Measurements from ENCODE around the gene OCSTAMP.

The OCSTAMP gene, protein sequence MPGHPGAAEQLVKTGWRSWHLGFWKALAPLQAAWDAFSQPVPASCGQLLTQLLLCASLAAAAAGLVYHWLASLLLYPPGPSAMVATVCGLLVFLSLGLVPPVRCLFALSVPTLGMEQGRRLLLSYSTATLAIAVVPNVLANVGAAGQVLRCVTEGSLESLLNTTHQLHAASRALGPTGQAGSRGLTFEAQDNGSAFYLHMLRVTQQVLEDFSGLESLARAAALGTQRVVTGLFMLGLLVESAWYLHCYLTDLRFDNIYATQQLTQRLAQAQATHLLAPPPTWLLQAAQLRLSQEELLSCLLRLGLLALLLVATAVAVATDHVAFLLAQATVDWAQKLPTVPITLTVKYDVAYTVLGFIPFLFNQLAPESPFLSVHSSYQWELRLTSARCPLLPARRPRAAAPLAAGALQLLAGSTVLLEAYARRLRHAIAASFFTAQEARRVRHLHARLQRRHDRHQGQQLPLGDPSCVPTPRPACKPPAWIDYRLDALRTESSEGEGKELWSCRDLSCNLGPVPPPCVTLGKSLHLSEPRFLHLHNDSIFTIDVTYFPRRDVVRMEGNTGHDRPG
- long read RNA-seq, donor 1 = 0 reads
- long read RNA-seq, donor 2 = 0 reads
- long read RNA-seq, donor 3 = 0 reads
- long read RNA-seq, donor 4 = 0 reads
- long read RNA-seq, donor 5 = 0 reads
- long read RNA-seq, donor 6 = 0 reads
- long read RNA-seq, donor 7 = 0 reads
- long read RNA-seq, donor 8 = 0 reads

DNA sequence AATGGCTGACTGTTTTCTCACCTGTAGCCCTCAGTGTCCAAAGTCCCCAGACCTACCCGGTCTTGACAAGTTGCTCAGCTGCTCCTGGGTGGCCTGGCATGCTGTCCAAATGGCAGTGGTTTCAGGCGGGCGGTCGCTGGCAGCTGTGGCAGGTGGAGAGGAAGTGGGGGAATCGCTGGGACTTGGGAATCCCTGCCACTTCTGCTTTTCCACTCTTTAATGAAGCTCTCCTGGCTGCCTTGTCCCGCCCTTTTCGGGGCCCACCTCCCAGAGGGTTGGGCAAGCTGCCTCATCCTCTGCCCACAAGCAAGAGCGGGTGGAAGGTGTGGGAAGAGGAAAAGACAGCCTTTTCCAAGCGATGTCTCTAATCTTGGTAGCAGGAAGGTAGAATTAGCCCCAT, at the start of gene OCSTAMP:
Gene OCSTAMP, minus strand, starts transcription at position 194 of the 400 bp plus-strand sequence. Its CDS starts 94 bp downstream, at position 100.
- no peak for DNase-seq

DNA sequence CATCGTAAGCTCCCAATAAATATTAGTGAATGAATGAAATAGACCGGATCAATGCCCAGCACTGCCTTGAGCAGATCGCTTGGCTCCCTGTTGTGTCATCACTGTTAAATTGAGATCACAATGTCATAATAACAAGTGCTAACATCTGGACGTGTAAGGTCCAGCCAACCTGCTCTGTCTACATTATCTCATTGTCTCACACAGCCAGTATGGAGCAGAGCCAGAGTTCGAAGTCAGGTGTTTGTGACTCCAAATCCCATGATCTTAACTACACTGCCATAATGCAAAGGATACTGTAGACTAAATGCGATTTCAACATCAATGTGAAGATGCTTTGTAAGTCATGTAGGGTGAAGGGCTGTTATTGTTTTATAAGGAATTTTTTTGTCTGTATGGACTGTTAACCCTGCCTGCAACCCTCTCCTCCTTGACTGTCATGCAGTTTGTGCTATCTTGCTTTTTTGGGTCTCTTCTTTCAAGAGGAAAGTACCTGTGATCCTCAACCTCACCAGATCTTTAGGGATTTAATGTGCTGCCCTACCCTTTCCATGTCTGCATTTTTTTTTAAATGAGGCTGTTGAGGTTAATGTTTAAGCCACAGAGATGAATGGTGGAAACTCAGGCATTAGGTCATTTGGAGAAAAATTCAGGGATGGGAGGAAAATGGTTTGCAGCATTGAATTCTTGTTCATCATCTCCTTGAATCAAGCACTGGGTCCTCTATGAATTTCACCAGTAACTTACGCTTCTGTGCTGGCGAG, 49.0 kb upstream of the OCSTAMP start:
- no peak for DNase-seq

DNA sequence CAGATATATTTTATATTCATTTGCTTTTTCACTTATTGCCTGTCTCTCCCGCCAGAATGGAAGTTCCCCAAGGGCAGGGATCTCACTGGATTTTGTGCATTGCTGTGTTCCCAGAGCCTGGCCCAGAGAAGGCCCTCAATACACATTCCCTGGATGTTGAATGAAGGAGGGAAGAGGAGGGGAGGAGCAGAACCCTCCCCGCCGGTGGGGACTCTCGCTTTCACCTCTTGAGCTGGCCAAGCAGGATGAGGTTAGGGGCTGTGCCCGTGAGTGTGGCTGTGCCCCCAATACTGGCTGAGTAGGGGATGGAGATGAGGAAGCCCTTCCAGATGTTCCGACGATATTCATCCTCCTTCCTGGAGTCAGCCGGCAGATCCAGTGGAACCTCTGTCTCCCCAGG, 45.5 kb upstream of the OCSTAMP start:
- no peak for DNase-seq

DNA sequence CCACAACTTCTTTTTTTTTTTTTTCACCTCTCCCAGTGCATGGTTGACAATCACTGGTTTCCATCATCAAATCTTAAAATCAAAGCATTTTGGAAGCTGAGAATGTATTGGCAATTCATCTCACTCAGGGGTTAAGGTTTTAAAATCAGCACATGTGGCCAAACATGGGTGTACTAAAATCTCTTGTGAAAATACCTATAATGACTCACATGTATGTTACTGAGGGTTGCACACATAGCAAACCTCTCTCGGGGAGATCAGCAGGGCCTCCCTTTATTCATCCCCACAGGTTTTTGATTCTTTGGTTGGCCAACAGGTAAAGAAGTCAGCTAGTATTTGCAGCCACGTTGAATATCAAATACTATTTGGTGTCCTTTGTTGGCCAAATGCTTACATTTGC, 44.3 kb upstream of the OCSTAMP start:
- no peak for DNase-seq

DNA sequence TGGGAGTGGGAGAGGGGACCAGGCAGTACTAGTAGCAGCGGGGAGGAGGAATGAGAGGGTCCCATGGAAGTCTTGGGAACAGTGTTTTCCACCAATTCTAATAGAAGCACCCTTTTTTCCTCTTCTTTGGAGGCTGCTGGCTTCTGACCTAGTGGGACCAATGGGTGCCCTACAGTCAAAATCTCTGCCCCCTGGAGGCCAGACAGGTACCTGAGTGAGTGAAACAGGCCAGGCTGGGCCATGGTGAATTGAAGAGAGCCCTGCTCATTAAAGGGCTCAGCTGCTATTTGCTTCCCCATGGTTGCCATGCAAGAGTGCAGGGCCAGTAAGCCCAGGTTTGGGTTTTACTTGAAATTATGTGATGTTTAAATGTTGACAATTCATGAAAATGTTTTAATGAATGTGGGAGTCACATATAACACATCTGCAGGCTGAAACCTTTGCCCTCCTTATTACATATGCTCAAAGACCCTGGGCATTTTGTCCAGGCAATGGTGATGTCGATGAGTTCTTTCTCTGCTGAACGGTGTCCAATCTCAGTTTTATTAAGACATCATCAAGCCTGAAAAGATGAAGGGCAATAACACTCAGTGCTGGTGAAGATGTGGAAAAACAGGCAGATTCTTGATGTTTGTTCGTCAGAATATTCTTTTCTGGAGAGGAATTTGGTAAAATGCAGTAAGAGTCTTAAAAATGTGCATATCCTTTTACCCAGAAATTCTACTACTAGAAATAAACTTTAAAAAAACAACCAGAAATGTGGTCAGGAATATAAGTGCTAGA, 42.3 kb upstream of the OCSTAMP start:
- no peak for DNase-seq

DNA sequence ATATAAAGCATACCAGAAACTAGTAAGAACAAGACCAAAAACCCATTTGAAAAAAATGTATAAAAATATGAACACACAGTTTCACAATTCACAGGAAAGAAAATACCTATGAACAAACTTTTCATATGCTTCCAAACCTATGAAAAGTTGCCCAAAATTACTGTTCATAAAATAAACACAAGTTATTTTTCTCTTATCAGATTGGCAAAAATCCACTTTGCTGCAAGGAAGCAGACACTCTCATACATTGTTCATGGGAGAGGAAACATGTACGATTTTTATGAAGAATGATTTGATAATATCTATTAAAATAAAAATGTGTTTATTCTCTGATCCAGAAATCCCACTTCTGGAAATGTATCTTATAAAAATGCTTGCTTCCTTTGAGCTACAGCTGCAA, 40.0 kb upstream of the OCSTAMP start:
- DNase-seq = no peak

DNA sequence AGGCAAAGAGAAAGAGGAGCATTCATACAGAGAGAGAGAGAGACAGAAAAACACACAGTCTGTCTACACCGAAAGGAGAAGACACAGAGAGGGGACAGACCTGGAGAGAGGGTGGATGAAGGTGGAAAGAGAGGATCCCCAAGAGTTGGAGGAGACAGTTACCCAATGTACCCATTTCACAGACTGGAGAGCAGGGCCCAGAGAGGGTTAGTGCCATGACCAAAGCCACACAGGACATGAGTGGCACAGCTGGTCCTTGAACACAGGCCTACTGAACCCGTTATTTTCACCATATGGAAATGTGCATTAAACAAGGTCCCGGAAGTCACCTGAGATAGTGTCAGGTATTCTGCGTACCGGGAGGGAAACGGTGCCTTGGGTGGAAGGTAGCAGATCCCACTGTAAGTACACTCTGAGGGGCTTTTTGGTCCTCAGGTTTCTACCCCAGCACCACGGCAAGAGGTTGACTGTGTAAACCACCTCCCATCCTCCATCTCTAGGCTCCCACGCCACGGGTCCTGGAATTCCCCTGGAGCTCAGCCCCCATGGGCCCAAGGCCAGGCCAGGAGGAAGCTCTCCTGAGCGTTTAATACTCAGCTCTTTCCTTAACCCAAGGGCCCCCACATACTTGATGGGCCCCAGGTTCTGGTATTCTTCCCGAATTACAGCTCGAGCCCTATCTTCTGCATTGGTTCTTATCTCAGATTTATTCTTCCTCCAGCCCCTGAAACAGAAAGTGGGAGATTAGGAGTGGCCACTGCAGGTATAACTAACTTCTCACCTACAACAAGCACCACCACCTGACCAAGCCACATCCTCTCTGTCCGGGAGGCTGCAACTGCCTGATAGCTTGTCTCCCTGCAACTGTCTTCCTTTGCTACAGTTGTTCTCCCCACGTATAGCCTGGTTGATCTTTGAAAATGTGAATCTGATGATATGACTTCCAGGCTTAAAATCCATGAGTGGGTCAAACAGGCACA, 38.4 kb upstream of the OCSTAMP start:
- DNase-seq = no peak

DNA sequence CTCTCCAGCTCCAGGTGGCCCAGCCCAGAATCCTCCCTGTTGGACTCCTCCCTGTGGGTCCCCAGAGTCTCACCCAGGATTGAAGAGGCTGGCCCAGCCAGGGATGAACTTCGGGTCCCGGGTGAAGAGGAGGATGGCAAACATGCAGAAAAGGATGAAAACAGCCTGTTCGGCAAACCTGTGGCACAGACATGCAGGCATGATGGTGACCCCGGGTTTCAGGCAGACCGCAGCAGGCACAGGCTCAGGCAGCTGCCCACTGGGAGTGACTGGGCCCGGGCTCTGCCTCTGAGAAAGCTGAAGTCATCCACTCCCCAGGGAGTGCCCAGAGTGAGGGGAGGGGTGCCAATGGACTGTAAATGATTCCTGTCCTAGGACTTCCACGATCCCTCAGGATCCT, 37.5 kb upstream of the OCSTAMP start:
- DNase-seq = no peak

DNA sequence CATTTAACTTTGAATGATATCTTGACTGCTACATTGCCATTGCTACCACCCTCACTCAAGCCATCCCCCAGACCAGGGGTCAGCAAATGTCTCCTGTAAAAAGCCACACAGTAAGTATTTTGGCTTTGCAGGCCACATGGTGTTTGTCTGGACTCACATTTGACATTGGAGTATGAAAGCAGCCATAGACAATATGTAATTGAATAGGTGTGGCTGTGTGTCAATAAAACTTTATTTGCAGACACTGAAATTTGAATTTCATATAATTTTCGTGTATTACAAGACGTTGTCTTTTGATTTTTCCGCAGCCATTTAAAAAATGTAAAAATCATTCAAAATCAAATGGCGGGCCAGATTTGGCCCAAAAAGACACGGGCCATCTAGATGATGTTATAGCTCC, 36.3 kb upstream of the OCSTAMP start:
- no peak for DNase-seq

DNA sequence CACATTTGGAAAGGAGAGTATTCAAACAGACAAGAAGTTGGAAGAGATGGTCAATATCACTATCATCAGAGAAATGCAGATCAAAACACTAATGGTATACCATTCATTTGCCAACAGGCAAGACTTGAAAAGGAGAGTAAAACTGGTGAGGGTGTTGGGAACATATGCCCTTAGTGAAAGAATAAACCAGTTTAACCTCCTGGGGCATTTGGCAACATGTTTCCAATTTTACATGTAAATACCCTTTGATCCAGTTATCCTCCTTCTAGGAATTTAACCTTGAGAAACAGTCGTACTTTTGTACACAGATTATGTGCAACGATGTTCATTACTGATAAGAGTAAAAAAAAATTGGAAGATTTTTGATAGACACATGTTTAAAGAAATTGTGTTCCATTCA, 34.1 kb upstream of the OCSTAMP start:
- DNase-seq = no peak

DNA sequence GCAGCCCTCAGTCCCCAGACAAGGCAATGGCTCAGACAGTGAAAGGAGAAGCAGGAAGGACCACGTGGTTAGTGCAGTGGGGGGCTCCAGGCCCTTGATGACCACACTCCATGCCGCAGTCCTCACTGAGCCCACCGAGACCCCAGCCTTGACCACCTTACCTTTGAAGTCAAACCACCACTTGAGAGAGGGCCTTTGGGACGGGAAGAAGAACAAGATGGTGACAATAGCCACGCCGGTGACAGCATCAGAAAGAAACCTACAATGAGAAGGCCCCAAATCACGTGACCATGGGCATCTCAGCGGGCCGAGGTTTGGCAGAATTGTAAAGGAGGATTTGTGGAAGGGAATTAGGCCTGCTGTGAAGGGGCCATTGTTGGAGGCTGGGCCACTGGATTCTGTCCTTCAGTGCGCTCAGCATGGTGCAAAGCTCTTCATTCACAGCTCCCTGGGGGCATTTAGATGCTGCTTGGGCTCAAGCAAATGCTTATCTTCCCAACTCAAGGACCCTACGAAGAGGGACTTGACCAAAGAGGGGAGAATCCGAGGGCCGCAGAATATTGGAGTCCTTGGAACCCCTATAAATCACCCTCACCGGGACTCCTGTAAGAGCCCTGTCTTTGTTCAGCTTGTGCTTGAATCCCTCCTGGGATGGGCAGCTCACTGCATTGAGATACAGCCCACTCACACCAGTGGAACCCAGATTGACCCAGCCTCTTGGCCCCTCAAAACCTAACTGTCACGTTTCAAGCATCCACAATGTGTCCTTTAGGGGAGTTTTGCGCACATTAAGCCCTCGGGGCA, 33.2 kb upstream of the OCSTAMP start:
- DNase-seq = no peak

DNA sequence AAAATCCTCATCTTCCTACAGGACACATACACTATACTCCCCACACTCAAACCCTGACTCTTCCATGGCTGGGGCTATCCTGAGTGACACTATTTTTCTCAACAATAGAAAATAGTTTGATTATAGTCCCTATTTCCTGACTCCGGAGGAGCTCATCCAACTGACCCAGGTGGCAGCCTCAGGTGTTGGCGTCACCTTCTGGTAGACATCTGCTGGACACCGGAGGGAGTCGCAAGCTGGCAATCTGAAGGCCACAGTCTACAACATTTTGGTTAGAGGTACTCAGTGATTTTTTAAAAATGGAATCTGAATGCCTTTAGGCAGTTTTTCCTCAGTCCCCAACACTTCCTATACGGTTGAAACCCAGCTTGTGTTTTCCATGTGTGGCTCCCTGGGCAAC, 32.2 kb upstream of the OCSTAMP start:
- DNase-seq = no peak

DNA sequence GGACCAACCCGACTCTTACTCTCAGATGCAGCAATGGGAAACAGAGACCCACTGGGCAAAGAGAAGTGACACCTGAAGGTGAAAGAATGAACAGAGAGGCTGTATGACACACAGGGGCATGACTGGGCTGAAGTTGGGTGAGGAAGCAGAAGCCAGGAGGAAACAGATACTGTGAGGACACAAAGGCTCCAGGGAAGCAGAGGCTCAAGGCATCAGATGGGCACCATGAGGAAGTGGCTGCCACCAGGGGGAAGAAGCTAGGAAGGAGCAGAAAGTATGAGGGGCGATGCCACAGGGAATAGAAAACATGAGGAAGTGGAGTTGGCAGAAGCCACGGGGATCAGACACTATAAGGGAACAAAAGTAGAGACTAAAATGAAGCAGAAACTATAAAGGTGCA, 30.9 kb upstream of the OCSTAMP start:
- no peak for DNase-seq

DNA sequence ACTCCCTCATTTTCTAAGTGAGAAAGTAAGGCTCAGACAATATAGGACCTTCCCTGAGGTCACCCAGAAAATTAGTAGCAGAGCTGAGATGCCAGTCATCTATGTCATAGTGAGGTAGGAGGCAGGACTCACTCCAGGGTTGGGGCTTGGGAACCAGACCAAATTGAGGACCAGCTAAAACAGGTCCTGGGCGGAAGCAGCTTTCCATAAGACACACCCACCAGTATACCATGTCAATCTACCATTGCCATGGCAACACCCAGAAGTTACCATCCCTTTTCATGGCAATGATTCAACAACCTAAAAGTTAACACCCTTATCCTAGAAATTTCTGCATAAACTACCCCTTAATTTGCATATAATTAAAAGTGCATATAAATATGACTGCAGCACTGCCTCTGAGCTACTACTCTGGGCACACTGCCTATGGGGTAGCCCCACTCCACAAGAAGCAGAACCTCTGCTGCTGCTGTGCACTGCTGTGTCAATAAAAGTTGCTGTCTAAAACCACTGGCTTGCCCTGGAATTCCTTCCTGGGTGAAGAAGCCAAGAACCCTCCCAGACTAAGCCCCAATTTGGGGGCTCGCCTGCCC, 30.3 kb upstream of the OCSTAMP start:
- DNase-seq = no peak

DNA sequence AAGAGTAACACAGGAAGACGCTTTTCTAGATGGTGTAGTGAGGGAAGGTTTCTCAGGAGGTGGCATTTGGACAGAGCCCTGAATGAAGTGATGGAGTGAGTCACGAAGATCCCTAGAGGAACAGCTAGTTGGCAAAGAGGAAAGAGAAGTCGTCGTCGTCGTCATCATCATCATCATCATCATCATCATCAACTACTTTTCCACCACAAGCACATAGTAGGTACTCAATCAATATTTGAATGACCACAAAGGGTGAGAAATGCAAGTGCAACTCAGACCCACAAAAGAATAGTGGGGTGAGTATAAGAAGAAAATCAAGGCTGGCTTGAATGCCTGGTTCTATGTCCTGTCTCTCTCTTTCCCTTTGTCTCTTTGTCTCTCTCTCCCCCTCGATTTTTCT, 28.3 kb upstream of the OCSTAMP start:
- no peak for DNase-seq

DNA sequence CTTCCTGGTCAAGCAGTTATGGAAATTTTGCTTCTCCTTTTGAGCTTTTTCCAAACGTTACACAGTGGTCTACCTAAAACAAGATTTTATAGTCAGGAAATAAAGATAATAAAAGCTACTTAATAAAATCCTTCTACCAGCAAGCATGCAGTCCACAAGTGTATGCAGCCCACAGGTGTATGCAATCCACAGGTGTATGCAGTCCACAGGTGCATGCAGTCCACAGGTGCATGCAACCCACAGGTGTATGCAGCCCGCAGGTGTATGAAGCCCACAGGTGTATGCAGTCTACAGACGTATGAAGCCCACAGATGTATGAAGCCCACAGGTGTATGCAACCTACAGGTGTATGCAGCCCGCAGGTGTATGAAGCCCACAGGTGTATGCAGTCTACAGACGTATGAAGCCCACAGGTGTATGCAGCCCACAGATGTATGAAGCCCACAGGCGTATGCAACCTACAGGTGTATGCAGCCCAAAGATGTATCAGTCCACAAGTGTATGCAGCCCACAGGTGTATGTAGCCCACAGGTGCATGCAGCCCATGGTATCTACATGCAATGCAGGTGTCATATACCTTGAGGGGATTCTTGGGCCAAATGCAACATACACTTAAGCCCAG, 26.4 kb upstream of the OCSTAMP start:
- no peak for DNase-seq

DNA sequence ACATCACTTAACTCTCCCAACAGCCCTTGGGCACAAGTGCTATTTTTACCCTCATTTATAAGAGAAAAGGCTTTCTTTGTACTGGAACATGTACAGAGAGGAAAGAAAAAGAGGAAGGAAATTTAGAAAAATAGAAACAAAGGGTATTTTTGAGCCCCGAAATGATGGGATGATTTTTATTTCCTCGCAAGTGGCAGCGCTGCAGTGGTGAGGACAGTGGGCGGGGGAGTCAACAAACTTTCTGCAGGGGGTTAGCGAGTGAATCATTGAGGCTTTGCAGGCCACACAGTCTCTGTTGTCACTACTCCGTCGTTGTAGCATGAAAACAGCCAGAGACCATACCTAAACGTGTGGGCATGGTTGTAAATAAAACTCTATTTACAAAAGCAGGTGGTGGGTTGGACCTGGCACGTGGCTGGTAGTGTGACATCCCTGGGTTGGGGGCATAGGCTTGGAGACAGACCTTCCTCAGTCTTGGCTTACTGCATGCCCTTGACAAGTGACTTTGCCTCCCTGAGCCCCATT, 25.5 kb upstream of the OCSTAMP start:
- DNase-seq = no peak

DNA sequence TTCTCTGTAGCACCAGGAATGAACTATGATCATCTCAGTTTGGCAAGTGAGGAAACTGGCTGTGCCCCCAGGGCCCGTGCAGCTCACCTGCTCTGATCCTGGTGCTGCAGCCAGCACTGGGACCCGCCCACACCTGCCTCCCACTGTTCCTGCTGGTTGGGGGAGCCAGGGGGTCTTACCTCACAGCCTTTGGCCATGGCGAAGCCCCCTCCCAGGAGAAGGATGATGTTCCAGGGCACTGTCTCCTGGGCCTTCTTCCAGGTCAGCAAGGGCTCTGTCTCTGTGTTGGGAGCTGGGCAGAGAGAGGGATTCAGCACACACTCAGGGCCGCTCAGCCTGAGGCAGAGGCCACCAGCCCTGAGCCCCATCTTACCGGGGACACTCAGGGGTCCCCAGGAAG, 24.9 kb upstream of the OCSTAMP start:
- no peak for DNase-seq

All from right kidney (tissue), 9 donors.